ENCODE data around the gene CEP350.

DNA sequence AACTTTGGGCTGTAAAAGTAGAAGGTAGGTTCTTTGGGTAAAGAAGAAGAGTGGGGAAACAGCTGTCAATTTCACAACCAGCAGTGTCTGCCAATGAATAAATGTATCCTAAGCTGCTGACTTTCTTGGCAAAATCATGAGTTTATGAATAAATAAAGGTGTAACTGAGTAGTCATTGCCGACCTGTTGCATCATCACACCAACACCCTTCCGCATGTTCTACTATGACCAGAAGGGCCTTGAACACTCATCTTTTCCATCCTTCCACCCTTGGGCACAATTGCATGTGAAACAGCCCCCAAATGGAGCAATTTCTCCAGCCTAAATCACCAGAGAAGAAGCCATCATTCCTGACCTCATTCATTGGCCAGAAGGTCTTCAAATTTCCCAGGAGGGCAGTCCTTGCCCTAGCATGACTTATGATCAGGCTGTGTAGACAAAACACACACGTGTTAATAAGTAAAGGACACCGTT lies 168.9 kb downstream of the CEP350 start:
- TF ChIP-seq, protein P1, sequence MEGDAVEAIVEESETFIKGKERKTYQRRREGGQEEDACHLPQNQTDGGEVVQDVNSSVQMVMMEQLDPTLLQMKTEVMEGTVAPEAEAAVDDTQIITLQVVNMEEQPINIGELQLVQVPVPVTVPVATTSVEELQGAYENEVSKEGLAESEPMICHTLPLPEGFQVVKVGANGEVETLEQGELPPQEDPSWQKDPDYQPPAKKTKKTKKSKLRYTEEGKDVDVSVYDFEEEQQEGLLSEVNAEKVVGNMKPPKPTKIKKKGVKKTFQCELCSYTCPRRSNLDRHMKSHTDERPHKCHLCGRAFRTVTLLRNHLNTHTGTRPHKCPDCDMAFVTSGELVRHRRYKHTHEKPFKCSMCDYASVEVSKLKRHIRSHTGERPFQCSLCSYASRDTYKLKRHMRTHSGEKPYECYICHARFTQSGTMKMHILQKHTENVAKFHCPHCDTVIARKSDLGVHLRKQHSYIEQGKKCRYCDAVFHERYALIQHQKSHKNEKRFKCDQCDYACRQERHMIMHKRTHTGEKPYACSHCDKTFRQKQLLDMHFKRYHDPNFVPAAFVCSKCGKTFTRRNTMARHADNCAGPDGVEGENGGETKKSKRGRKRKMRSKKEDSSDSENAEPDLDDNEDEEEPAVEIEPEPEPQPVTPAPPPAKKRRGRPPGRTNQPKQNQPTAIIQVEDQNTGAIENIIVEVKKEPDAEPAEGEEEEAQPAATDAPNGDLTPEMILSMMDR (IDR thresholded peaks at IDR 0.05), result no peak
- TF ChIP-seq EP300 (IDR thresholded peaks at IDR 0.05) (no peak), POLR2A (IDR thresholded peaks at IDR 0.05) (no peak), POLR2AphosphoS5 (IDR thresholded peaks at IDR 0.05) (no peak)
